GM12875 (cell line): ENCODE data around the gene ZPBP2.

Experiments
- H3K4me3 ChIP-seq: one replicate; pipeline ENCODE4 v1.5.1; 2011; ENCODE audit warnings: low read depth, low read length, control low read depth
- CTCF ChIP-seq: IDR thresholded peaks from 2 replicates; pipeline ENCODE4 v1.5.1; 2011; ENCODE audit warnings: low read depth, mild to moderate bottlenecking, control low read depth, inconsistent platforms, low read length, moderate library complexity, borderline replicate concordance; ENCODE audit not compliant: insufficient read depth

ZPBP2 gene

GRCh38 chr17:39923230-39923629 is 55.2 kb downstream of the ZPBP2 start:
- no peak overlapping the region for H3K4me3 ChIP-seq
- no peak for TF ChIP-seq CTCF

- TF ChIP-seq CTCF: no peak
- no peak overlapping the region for H3K4me3 ChIP-seq
Observed at GRCh38 chr17:39923836-39924690, 56.1 kb downstream of the ZPBP2 start.

GRCh38 chr17:39924691-39925055 is 56.7 kb downstream of the ZPBP2 start:
- no peak for TF ChIP-seq CTCF
- no peak overlapping the region for H3K4me3 ChIP-seq

GRCh38 chr17:39925282-39926134 is 57.5 kb downstream of the ZPBP2 start:
- H3K4me3 ChIP-seq: no peak overlapping the region
- no peak for TF ChIP-seq CTCF

- H3K4me3 ChIP-seq: peak overlapping the region; percentile 81
- no peak for TF ChIP-seq CTCF
Observed at GRCh38 chr17:39926135-39926587, 58.2 kb downstream of the ZPBP2 start.

- TF ChIP-seq CTCF: no peak
- H3K4me3 ChIP-seq: peak overlapping the region; percentile 81
Observed at GRCh38 chr17:39926588-39927100, 58.6 kb downstream of the ZPBP2 start.
